Colonic mucosa (tissue), 4 donors: ENCODE data around the gene XPO6. TPM values are rescaled to one million over a fixed set of nuclear protein-coding genes. Genes with fewer than 3 reads are reported as not detected.

Experiments used
- DNase-seq: peaks from one replicate; pipeline ENCODE4 v3.0.0-alpha.2; 2020
- H3K27ac ChIP-seq: fragments of 200-600 bp; one replicate; pipeline ENCODE4 v1.8.0; 2021
- H3K27me3 ChIP-seq: fragments of 200-600 bp; one replicate; pipeline ENCODE4 v1.8.0; 2021
- H3K36me3 ChIP-seq: fragments of 200-600 bp; one replicate; pipeline ENCODE4 v1.8.0; 2021
- H3K4me1 ChIP-seq: fragments of 200-600 bp; one replicate; pipeline ENCODE4 v1.8.0; 2021; ENCODE audit warnings: mild to moderate bottlenecking
- H3K4me3 ChIP-seq: fragments of 200-600 bp; one replicate; pipeline ENCODE4 v1.8.0; 2021
- H3K9ac ChIP-seq, 2 donors: one replicate each; pipeline ENCODE4 v1.7.0; 2013; ENCODE audit warnings: control low read depth in 2 of 2, low read depth in 2 of 2, low read length in 2 of 2
- H3K9me3 ChIP-seq: fragments of 200-600 bp; one replicate; pipeline ENCODE4 v1.8.0; 2021
- CTCF ChIP-seq: fragments of 200-600 bp; IDR thresholded peaks from one replicate; pipeline ENCODE4 v1.8.0; 2022; ENCODE audit warnings: antibody characterized with exemption, mild to moderate bottlenecking
- intact Hi-C: fragments of 100-400 bp; cut with DNase I; formaldehyde crosslinking; loops from one replicate; pipeline ENCODE4 v1.14.1; 2022
- total RNA-seq, 2 donors: library from RNA; stranded (reverse); fragmentation: NEBNext Ultra II Directional in 1 of 2; extraction: Animal tissue kit (Norgen Biotek cat#: 25700) in 1 of 2; gene quantifications; one replicate each; pipeline ENCODE4 v1.2.1, GENCODE V29; 2021
- donor health status: healthy.
- donor health status: DM: no; HTN: no; CAD: no.
- donor health status: DM: no; HTN: no; CAD: no.

XPO6 gene
- total RNA-seq, 2 donors from 2014 or later = 77.0 to 144 TPM

- intact Hi-C loops = no loop called here
- TF ChIP-seq CTCF = no peak
- Histone ChIP-seq H3K9me3 (no peaks in the 10 kb centered on the region), H3K27me3 (no peaks in the 10 kb centered on the region), H3K4me3 (no peak overlapping the region), H3K9ac (no peak overlapping the region), H3K4me1 (no peaks in the 10 kb centered on the region), H3K36me3 (peaks cover 26% of the 10 kb centered on the region), H3K27ac (no peak overlapping the region)
- no peak for DNase-seq
These were observed 110.3 kb downstream of the XPO6 start for GRCh38 chr16:28101533-28101890.

GRCh38 chr16:28100810-28101532, 110.8 kb downstream of the XPO6 start:
- DNase-seq = no peak
- no peaks in the 10 kb centered on the region for H3K27me3 ChIP-seq
- H3K4me1 ChIP-seq = no peaks in the 10 kb centered on the region
- H3K9me3 ChIP-seq = no peaks in the 10 kb centered on the region
- no peak overlapping the region for H3K27ac ChIP-seq
- no peak overlapping the region for H3K9ac ChIP-seq
- intact Hi-C loops = no loop called here
- no peak overlapping the region for H3K4me3 ChIP-seq
- TF ChIP-seq CTCF = no peak
- H3K36me3 ChIP-seq = peaks cover 22% of the 10 kb centered on the region

GRCh38 chr16:28098959-28099945, 112.5 kb downstream of the XPO6 start:
- Histone ChIP-seq H3K9ac (no peak overlapping the region), H3K9me3 (no peaks in the 10 kb centered on the region), H3K4me1 (no peaks in the 10 kb centered on the region), H3K4me3 (no peak overlapping the region), H3K36me3 (peaks cover 22% of the 10 kb centered on the region), H3K27me3 (no peaks in the 10 kb centered on the region), H3K27ac (no peak overlapping the region)
- DNase-seq = no peak
- TF ChIP-seq CTCF = no peak
- intact Hi-C loops = no loop called here

GRCh38 chr16:28098171-28098958, 113.4 kb downstream of the XPO6 start:
- H3K4me1 ChIP-seq = no peaks in the 10 kb centered on the region

More at GRCh38 chr16:28098171-28098958, 113.4 kb downstream of the XPO6 start:
- H3K9me3 ChIP-seq = no peaks in the 10 kb centered on the region
- H3K36me3 ChIP-seq = peaks cover 22% of the 10 kb centered on the region
- intact Hi-C loops = no loop called here
- no peak overlapping the region for H3K9ac ChIP-seq
- DNase-seq = no peak
- no peak for TF ChIP-seq CTCF
- H3K27me3 ChIP-seq = no peaks in the 10 kb centered on the region
- H3K27ac ChIP-seq = no peak overlapping the region
- H3K4me3 ChIP-seq = no peak overlapping the region
